Fibroblast of mammary gland (primary cell): ENCODE measurements around the gene PBX2.

ENCODE experiments used
- DNase-seq: peaks from one replicate; pipeline ENCODE4 v3.0.0-alpha.2; 2010; ENCODE audit warnings: low read depth
- H3K4me3 ChIP-seq: 2 replicates; pipeline ENCODE4 v1.5.1; 2011; ENCODE audit warnings: low read depth, mild to moderate bottlenecking, low read length, moderate library complexity; ENCODE audit not compliant: control insufficient read depth
- TF ChIP-seq, protein P1 (sequence below): conservative IDR thresholded peaks from 2 replicates; pipeline ENCODE4 v1.5.1; 2011; ENCODE audit warnings: low read depth, low read length, inconsistent platforms; ENCODE audit not compliant: control insufficient read depth, insufficient read depth

PBX2 gene

DNA sequence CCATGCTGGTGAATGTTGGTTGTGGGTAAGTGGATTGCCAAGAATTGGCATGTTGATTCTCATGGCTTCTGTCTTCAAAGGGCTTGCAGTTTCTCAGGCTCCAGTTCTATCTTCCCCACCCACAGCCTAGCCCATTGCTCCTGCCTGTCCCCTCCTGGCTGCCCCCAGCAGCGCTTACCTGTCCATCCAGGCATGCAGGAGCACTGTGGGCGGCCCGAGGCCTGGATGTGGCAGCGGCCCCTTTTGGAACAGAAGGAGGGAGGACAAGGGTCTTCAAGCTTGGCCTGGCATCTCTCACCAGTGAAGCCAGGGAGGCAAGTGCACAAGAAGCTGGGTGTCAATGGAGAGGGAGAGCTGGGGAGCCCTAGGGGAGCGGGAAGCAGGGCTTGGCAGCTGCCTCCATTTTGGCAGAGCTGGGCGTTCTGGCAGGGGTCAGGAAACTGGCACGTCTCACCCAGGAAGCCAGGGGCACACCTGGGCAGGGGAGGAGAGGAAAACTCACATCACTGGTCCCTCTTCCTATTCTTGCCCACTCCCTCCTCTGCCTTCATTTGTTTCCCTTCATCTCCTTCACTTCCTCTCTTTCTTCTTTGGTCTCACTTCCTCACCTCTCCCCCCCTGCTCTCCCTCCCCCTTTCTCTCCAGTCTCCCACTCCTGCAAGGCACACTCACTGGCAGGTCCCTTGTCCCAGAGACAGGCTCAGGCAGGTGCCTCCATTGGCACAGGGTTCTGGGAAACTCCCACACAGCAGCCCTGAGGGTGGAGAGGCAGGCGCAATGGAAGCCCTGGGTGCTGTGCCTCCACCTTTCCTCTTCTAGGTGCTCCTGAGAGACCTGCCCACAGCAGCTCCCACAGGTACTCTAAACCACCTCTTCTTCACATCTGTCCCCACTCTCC, 32.6 kb upstream of the PBX2 start:
- no peak overlapping the region for H3K4me3 ChIP-seq
- no peak for DNase-seq
- TF ChIP-seq, protein P1, sequence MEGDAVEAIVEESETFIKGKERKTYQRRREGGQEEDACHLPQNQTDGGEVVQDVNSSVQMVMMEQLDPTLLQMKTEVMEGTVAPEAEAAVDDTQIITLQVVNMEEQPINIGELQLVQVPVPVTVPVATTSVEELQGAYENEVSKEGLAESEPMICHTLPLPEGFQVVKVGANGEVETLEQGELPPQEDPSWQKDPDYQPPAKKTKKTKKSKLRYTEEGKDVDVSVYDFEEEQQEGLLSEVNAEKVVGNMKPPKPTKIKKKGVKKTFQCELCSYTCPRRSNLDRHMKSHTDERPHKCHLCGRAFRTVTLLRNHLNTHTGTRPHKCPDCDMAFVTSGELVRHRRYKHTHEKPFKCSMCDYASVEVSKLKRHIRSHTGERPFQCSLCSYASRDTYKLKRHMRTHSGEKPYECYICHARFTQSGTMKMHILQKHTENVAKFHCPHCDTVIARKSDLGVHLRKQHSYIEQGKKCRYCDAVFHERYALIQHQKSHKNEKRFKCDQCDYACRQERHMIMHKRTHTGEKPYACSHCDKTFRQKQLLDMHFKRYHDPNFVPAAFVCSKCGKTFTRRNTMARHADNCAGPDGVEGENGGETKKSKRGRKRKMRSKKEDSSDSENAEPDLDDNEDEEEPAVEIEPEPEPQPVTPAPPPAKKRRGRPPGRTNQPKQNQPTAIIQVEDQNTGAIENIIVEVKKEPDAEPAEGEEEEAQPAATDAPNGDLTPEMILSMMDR, result no peak

DNA sequence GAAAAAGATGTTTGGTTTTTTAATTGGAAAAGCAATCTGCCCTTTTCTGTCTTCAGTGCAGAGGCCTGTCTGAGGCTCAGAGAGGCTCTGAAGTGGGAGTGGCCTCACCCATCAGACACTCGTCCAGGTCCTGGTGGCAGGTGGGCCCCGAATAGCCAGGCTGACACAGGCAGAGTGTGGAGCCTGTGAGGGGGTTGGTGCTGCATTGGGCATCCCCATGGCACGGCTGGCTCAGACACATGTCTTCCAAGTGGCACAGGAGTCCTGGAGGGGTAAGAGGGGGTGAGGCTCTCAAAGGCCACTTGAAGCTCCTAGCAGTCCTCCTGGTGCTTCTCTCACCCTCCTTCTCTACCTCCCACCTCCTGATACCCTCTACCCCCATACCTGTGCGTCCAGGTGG, 30.0 kb upstream of the PBX2 start:
- TF ChIP-seq, protein P1, result no peak
- H3K4me3 ChIP-seq, result no peak overlapping the region

DNA sequence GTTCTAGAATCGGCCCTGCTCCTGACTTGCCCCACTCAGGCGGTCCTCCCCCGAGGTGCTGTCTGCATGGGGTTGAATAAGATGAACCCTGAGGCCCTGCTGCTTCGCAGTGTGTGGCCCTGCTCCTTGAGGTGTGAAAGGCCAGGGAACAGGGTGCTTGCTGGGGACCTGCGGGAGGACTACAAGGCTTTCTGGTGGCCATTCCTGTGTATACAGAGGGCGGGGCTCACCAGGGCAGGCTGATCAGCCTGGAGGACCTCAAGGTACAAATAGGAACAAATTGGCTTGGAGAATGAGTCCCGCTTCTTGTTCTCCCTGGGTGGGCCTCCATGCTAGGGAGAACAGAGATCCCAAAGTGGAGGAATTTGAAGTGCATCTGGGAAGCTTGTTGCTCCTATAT, 28.2 kb upstream of the PBX2 start:
- H3K4me3 ChIP-seq, result no peak overlapping the region
- no peak for DNase-seq
- TF ChIP-seq, protein P1, result no peak

More for the DNA sequence above, 30.0 kb upstream of the PBX2 start:
- no peak for DNase-seq

DNA sequence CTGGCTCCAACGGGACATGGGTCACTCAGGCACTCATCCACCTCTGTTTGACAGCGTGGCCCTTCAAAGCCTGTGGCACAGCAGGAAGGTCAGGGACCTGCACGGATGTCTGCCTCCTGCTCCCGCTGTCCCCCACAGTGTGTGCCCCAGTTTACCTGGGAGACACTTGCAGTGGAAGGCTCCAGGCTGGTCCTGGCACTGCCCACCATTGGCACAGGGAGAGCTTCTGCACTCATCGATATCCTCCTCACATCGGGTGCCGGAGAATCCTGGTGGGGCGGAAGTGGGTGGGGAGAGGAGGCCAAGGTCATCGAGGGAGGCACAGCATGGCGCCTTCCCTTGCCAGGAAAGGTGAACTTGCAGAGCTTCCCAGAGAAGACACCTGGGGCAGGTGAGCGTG, 27.0 kb upstream of the PBX2 start:
- DNase-seq, result no peak
- TF ChIP-seq, protein P1, result no peak
- H3K4me3 ChIP-seq, result no peak overlapping the region

DNA sequence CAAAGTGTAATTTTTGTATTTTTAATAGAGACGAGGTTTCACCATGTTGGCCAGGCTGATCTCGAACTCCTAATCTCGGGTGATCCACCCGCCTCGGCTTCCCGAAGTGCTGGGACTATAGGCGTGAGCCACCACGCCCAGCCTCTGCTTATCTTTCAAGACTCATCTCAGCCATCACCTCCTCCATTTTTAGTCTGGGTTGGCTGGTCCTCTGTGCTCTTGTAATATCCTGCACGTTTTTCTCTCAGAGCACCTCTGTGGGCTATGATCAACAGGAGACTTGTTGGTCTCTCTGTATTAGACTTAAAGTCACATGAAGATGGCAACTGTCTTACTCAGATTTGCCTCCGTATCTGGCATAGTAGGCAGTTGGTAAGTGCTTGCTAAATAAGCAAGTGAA, 26.3 kb upstream of the PBX2 start:
- no peak overlapping the region for H3K4me3 ChIP-seq
- TF ChIP-seq, protein P1, result no peak
- no peak for DNase-seq

DNA sequence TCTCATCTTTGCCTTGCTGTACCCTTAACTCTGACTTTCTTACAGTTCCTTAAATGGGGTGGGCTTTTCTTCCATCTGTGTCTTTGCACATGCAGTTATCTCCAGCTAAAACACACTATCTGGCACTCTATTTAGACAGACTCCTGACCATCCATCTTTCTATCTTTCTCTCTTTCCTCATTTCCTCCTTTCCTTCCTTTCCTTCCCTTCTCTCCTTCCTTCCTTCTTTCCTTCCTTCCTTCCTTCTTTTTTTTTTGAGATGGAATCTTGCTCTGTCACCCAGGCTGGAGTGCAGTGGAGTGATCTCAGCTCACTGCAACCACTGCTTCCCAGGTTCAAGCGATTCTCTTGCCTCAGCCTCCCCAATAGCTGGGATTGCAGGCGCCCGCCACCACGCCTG, 25.6 kb upstream of the PBX2 start:
- DNase-seq, result no peak
- TF ChIP-seq, protein P1, result no peak
- no peak overlapping the region for H3K4me3 ChIP-seq
